HG02678 (cell line): ENCODE results near the gene DOK7.
"Not testable (repeated sequence)": the region's sequence is repeated elsewhere in the genome, so short reads cannot be mapped to it uniquely, and the experiment has no call there.

Experiments
- ATAC-seq: cut with Tn5 transposase; IDR thresholded peaks from one replicate; pipeline ENCODE4 v1.9.1; 2021; ENCODE audit warnings: mild to moderate bottlenecking, moderate library complexity; ENCODE audit not compliant: unreplicated experiment

The DOK7 gene

DNA sequence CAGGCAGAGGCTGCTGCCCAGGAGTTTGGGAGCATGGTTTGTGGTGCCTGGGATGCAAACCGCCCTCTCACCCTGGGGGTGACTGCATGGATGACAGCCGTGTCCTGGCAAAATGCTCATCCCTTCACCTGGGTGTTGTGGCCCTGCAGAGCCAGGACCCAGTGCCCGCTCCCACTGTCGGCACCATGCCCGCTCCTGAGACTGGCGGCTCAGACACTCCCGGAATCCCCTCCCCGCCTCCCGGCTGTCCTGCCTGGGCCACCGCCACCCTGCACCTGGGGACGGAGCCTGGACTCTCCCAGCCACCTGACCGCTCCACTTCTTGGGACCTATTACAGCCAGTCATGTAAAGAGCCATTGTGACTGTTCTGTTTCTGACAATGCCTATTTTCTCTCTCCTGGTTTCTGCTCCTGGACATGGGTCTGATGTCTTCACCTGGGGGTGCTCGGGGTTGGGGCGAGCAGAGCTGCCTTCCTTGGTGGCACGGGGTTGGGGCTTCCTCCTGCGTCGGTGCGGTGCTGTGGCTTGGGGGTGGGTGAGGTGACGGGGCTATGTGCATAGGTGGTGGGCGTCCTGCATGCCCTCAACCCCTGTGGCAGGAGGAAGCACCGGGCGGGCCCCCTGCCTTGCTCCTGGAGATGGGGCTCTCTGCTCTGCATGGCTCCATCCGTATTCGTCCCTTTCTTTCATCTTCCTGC lies 38.2 kb downstream of the DOK7 start:
- ATAC-seq = no peak

DNA sequence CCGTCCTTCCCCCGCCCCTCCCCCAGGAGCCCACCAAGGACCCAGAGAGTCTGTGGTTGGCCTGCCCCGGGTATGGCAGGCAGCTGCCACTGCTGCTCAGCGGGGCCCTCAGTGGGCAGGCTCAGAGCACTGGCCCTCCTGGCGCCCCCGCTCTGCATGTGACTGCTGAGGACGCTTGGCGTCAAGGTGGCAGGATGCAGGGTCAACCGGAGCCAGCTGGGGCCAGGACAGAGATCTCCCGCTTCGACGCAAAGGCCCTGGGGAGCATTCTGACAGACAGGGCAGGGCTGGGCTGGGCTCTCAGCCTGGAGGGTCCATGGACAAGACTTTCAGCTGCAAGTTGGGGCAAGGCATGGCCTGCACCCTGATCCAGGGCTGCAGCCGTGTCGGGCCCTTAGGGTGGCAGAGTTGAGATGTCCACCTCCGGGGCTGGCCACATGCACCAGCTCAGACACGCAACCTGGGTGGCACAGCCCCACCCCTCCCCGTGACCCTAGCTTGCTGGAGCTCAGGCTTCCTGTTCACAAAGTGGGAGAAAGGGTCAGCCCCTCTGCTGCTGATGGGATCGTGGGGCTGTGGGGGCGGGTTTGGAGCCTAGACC lies 38.8 kb downstream of the DOK7 start:
- no peak for ATAC-seq

DNA sequence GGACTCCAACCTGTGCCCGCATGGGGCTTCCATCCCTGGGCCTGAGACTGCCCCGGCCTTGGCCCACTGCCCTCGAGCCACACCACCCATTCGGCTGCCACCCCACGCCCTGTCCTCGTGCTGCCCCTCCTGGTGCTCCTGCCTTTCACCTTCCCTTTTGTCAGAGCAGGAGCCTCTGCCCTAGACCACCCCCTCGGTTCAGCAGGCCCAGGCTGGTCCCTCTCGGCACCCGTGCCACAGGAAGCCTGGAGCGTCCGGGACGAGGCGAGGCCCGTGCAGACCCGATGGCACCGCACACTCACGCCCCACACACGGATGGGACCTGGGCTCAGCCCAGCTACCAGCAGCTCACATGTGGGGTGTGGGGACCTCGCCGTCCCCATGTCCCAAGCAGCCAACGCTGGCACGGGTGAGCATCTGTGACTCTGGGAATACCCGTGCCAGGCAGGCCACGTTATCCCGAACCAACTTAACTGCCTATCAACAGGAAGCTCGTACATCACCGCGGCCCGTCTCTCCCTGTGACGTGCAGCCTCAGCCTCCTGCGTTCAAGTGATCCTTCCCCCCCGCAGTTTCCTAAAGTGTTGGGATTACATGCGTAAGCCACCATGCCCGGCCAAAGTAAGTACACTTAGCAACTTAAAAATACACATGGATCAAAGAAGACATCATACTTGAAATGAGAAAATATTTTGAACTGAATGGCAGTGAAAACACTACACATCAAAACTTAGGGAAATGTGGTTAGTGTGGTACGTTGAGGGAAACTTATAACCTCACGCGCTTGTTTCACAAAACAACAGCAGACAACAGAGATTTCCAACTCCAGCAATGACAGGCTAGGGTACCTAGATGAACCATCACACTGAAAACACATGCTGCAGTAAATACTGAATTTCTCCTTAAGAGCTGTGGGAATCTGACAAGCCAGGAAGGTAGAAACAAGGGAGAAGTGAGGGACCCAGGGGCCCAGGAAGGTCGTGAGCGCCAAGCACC lies 40.1 kb downstream of the DOK7 start:
- no peak for ATAC-seq

DNA sequence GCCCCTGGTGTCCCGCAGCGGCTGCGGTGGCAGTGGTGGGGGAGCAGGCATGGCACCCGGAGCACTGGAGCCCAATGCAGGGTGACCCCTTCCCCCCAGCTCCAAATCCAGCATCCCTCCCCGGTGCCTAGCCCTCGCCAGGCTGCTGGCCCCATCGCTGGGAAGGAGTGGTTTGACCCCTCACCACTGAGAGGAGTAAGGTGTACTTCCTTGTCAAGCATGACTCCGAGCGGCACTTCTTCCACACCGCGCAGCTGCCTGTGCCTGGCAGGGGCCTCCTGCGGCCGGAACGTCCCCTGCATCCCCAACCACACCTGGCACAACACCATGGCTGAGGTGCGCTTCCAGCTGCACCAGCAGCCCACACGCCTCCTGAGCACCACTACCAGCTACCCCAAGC lies 42.1 kb downstream of the DOK7 start:
- ATAC-seq = no peak

DNA sequence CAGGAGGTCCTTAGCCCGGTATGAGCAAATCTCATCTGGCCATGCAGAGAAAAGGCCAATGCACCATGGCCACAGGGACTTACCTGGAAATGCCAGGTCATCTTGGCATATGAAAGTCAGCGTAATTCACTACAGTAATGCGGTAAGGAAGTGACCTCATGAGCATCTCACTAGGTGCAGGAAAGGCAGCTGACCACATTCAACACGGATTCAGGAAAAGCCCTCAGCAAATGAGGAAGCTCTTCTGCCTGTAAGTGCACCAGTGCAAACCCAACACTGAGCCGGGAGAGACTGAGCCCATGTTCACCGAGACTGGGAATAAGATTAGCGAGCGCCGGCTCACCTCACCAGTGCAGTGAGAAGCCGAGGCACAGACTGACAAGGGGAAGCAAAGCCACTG lies 45.4 kb downstream of the DOK7 start:
- no peak for ATAC-seq

DNA sequence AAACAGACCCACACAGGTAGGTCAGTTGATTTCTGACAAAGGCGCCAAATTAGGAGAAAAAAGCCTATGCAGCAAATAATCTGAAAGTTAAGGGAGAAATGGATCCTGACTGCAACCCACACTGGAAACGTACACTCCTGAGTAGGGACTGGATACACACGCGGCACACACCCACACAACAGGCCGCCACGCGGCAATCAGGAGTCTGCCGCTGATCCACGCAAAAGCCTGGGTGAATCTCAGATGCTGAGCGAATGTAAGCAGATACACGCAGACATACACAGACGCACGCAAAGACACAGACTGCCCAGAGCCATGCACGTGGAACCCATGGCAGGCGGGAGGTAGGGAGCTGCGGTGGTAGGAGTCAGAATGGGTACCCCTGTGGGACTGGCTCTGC lies 47.4 kb downstream of the DOK7 start:
- ATAC-seq = no peak

DNA sequence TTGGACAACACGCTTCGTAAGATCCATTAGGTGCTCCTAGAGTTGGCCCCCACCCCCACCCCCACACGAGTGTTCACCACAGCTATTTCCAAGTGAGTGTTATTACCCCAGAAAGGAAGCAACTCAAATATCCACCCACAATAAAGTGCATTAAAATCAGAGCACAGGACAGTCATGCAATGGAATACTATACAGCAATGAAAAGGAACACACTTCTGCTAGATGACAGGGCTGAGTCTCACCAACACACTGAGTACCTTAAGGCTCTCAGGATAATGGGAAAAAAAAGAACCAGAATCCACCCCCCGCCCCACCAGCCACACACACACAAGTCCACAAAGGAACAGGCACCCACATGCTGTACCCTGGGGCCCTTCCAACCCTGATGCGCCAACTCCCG lies 48.1 kb downstream of the DOK7 start:
- ATAC-seq = no peak

DNA sequence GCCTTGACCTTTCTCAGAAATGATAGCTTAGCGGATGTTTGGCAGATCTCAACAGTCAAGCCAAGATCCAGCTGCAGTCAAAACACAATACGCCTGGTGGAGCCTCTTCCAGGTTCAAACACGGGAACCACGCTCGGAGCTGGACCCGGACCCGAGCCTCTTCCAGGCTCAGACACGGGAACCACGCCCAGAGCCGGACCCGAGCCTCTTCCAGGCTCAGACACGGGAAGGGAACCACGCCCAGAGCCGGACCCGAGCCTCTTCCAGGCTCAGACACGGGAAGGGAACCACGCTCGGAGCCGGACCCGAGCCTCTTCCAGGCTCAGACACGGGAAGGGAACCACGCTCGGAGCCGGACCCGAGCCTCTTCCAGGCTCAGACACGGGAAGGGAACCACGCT lies 48.5 kb downstream of the DOK7 start:
- not testable (repeated sequence) for ATAC-seq

DNA sequence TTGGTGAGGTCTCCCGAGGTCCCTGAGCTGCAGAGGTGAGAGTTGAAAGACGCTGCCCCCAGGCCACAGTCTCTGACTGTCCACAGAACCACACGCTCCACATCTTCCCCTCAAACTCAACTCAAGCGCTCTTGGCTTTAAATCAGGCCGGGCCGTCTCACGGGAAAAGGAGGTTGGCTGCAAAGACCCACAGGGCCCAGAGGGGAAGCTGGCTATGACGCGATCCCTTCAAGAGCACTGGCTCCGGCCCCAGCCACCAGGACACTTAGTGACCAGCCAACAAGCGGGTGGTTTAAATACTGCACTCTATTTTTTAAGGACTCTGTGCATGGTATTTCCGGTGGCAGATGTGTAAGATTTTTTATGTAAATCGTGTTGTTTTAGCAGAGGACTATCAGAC lies 49.2 kb downstream of the DOK7 start:
- ATAC-seq = no peak

DNA sequence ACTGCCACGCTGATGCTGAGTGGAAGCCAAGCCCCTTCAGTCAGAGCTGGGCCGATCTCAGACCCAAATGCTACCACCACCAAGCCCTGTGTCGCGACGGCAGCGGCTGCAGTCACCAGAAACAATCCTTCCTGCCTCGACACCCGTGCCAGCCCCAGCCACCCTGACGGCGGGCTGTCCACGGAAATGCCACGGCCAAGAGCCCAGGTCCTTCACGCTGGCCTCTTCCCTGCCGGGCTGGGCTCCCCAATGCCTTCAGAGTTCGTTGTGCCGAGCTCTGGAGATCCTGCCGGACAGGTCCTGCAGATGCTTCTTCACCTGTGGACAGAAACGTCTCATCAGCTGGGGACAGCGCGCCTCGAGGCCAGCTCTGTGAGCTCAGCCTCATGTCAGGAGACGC lies 49.6 kb downstream of the DOK7 start:
- ATAC-seq = no peak

DNA sequence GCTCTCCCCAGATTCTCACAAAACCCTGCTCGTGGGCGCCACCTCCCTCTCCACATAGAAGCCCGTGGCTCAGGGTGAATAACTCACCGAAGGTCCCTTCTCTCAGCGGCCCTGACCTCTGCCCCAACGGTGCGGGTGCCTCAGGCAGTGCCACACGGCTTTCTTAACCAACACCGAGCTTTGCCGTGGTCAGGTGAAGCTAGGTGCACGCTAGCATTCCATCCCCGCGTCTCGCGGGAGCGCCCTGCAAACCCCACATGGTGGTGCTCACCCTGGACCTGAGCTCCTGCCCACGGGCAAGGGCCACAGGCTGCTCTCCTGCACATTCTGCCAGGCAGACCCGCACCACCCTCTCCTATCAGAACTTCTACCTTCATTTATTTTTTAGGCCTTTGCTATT lies 50.7 kb downstream of the DOK7 start:
- ATAC-seq = no peak

DNA sequence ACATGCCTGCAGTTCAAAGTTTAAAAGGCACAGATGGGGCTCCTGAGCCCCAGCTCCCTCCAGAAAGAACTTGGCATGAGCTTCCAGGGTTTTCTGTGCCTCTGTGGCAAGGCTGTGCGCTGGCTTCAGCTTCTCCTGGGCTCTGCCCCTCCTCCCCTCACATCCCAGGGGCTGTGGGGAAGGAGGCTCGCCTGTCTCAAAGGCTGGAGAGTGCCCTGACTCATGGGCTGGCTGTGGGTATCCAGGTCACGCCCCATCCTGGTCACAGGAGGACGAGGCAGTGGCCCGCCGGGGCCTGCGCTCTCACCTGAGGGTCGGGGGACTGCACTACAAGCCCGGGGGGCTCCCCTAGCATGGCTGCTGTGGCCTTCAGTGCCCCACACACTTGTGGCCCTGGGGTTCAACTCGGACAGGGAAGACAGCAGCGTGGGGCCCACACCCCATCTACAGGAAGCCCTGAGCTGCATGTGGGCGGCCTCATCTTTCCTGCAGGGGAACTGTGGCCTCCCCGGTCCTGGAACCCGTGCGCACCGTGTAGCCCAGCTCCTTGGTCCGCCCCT lies 51.2 kb downstream of the DOK7 start:
- ATAC-seq = no peak

DNA sequence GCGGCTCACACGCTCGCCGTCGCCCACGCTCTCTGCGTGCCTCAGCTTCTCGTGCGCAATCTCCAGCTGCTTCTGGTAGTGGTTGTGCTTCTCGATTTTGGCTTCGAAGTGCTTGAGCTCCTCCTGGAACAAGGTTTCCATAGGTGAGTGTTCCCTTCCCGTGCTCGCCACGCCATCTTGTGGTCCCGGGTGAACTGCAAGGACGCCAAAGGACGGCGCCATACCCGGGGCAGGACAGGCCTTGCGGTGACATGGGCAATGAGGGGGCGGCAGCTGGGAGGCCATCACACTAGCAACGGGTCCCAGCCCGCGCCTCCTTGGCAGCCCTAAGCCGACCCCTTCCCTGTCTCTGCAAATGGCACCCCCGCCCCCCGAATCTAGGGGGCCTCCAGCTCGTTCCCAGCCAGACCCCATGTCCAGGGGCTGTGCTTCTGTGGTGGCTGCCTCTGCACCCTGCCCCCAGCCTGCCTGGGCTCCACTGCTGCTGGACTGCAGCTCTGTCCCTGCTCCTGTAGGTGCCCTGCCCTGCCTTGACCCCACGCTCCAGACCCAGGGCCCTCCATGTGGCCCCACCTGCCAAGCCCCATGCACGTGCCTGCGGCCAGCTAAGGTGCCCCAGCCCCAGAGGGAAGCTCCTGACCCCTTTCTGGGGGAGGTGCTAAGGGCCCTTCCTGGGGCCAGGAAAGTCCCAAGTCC lies 51.8 kb downstream of the DOK7 start:
- ATAC-seq = no peak

DNA sequence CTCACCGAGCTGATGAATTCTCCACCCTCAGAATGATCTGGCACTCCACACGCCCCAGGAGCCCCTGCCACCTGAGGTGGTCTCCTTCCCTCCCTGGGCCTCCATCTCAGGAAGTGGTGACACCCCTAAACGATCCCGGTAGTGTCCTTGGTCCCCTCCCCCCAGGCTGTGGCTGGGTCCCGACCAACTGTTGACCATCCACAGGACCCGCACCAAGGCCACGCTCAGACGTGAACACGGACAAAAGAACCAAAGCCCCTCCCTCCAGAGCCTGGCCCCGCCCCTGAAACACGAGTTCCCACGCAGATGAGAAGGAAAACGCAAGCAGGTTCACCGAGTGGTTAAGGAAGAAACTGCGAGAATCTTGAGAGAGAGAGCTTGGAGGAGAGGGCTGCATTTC lies 52.5 kb downstream of the DOK7 start:
- no peak for ATAC-seq

DNA sequence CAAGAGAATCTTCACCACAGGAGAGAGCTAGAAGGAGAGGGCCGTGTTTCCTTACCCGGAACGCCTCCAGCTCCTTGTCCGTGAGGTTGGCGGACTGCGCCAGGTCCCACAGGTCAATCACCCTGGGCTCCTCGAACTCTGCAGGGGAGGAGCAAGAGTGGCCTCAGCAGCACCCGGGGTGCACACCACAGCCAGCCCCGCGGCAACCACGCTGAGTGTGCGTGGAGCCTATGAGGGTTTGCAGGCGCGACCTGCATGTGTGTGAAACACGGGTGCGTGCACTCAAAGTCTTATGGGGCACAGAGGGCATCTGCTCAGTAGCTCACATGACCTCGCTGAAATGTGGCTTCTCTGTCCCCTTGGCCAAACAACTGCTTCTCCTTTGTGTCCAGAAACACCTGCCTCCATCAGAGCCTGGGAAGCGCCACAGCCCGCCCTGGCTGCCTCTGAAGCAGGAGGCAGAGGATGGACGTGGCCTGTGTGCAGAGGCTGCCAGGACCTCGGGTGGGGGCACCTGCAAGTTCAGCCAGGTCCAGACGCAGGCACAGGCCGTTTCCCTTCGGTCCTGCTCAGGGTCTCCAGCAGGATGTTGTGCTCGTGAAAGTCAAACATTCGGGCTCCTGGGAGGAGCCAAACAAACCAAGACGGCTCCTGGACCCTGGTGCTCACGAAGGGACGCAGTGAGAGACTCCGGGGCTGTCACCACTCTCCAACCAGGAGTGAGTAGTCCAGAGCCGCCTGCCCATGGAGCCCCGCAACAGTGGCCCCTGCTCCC lies 53.1 kb downstream of the DOK7 start:
- ATAC-seq = no peak

DNA sequence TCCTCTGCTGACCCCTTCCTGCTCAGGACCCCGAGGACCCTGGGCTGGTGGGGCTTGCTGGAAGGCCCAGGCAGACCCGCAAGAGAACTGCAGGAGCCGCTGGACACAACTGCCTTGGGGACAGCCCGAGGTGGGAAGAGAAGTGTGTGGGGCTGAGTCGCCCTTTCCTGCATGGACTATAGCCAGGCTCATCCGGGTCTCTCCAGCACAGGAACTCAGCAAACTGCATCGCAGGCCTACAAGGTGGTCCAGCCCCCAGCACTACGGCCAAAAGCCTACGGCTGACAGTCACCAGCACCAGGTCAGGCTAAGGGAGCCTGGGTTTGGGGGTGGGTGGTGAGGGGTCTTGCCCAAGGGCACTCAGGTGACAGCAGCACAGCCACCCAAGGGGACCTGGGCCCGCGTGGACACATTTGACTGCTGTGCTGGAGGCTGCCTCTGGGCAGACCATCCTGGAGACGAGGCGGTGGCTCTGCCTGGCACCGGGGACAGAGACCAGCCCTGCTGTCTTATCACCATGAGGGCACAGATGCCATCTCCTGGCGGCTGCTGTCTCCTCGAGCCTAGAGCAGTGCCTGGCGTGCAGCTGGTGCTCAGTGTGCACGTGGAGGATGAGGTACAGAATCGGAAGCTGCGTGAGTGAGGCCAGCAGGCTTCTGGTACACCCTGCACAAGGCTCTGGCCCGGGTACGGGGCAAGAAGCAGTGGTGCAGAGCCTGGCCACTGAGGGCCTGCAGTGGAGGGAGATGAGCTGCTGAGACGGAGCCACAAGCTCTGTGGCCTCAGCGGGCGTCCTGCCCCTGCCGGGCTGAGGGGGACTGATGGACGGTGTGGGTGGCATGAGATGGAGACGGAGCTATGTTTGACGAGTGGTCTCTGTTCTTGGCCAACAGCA lies 54.0 kb downstream of the DOK7 start:
- no peak for ATAC-seq

DNA sequence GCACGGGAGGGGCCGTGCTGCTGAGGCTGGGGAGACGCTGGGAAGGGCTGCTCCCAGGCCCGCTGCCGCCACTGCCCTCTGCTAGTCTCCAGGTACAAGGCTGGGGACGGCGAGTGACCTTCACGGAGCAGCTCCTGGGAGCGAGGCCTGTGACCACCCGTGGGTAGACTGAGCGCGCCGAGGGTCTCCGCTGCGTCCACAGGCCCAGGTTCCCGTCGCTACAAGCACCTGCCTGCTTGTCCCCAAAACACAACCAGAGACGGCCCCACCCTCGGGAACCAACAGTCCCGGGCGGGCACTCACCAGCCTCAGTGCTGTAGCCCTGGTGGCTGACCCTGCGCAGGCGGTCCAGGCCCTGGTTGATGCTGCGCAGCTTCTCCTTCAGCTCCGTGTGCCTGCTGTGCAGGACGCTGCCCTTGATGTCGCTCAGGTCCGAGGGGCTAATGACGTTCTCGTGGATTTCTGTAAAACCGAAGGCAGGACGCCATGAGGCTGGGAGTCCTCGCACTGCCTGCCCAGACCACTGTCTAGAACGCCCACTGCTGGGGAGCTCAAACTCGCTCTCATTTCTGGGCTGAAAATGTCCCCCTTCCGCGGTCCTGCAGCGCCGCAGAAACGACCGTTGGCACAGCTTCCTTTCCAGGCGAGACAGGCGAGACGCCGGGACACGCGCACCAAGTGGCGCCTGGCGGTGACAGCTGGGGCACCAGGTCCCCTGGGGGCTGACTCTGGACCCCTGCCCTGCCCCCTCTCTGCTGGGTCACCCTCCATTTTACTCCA lies 54.8 kb downstream of the DOK7 start:
- no peak for ATAC-seq

DNA sequence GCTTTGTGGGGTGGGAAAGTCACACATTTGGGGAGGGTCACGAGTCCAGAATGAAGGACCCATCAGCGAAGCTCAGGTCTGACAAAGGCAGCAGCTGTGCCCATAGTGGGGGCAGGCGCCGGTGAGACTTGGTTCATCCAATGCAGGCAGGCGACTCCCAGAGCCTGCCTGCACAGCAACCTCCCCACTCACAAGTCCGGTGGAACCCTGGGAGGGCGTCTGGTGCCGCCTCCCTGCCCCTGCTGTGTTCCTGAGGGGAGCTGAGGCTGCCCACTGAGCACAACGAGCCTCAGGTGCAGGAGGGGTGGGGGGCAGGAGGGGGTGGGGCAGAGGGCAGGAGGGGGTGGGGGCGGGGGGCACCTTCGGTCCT lies 55.4 kb downstream of the DOK7 start:
- ATAC-seq = no peak
